Ovary (tissue), 9 donors: ENCODE data around the gene ANXA9. TPM values are rescaled to one million over a fixed set of nuclear protein-coding genes. Genes with fewer than 3 reads are reported as not detected.

Experiments used
- DNase-seq, 5 donors: peaks; one replicate each; pipeline ENCODE4 v3.0.0-alpha.2; 2019 to 2020
- H3K27ac ChIP-seq, 2 donors: fragments of 200-600 bp; one replicate each; pipeline versions ENCODE4 v1.5.1 to v1.8.0; 2019 to 2022
- H3K27me3 ChIP-seq: fragments of 200-600 bp; one replicate; pipeline ENCODE4 v1.8.0; 2022
- H3K36me3 ChIP-seq: fragments of 200-600 bp; sonication (generic); one replicate; pipeline ENCODE4 v1.5.1; 2019
- H3K4me1 ChIP-seq: one replicate; pipeline ENCODE4 v1.8.1; 2013; ENCODE audit warnings: mild to moderate bottlenecking, moderate library complexity; ENCODE audit not compliant: insufficient read depth
- H3K4me3 ChIP-seq: fragments of 200-600 bp; sonication (generic); one replicate; pipeline ENCODE4 v1.5.1; 2017
- H3K9me3 ChIP-seq, 2 donors: fragments of 200-600 bp in 1 of 2; sonication (generic) in 1 of 2; one replicate each; pipeline versions ENCODE4 v1.5.1 to v1.8.1; 2013 to 2019; ENCODE audit warnings: mild to moderate bottlenecking in 1 of 2, moderate library complexity in 1 of 2
- CTCF ChIP-seq, 3 donors: fragments of 450-650 bp in 2 of 3; fragments of 200-600 bp in 1 of 3; IDR thresholded peaks; one replicate each; pipeline versions ENCODE4 v1.5.1 to v1.8.0; 2016 to 2022; ENCODE audit warnings: antibody characterized with exemption in 3 of 3, mild to moderate bottlenecking in 1 of 3
- EP300 ChIP-seq: sonication (generic); formaldehyde crosslinking; IDR thresholded peaks from one replicate; pipeline ENCODE4 v1.6.1; 2017; ENCODE audit warnings: antibody characterized with exemption
- POLR2A ChIP-seq: fragments of 450-650 bp; IDR thresholded peaks from one replicate; pipeline ENCODE4 v1.6.1; 2017; ENCODE audit warnings: antibody characterized with exemption, mild to moderate bottlenecking, moderate library complexity
- WGBS, 3 donors: extraction: QIAGEN DNeasy Blood & Tissue Kit in 1 of 3; methylation state at CpG; one replicate each; pipeline versions ENCODE4 v1.1.5 to v1.1.7; 2013 to 2017; 5-methylcytosine and 5-hydroxymethylcytosine counted together
- intact Hi-C, 4 donors: fragments of 100-400 bp; cut with DNase I; formaldehyde crosslinking; loops; one replicate each; pipeline versions ENCODE4 v1.11.0 to v1.15.1; 2022 to 2023
- polyA plus RNA-seq, 2 donors: library from polyadenylated mRNA; stranded (reverse); fragments of 200-250 nt in 1 of 2; fragments of 350-450 nt in 1 of 2; fragmentation: Illumina TruSeq in 1 of 2; extraction: RNeasy Lipid Tissue Mini Kit (QIAGEN cat#74804) in 1 of 2; gene quantifications; one replicate each; pipeline ENCODE4 v1.2.3, GENCODE V29; 2013 to 2014
- total RNA-seq, 7 donors: library from RNA; depleted of rRNA in 2 of 7; stranded (reverse); fragments of >200 nt in 2 of 7; fragmentation: NEBNext Ultra II Directional in 3 of 7; extraction: Animal tissue kit (Norgen Biotek cat#: 25700) in 3 of 7; gene quantifications; one replicate each; pipeline versions ENCODE4 v1.1.0 to v1.2.4, GENCODE V29; 2016 to 2023
- donor health status: DM: no; HTN: no; CAD: no; lungs with moderate emphysema.
- donor health status: DM: no; HTN: no; CAD: no.
- donor health status: Bipolar disorder and iron deficiency.
- donor health status: DM: yes; HTN: yes; CAD: no.
- donor health status: DM: no; HTN: no; CAD: no.
- donor health status: DM: yes; HTN: yes; CAD: no.

The ANXA9 gene
- total and polyA plus RNA-seq, 9 donors: 0.24 to 6.9 (median 0.79) TPM

- Histone ChIP-seq H3K27ac (peak overlapping the region; percentile 24 to 58), H3K4me3 (no peak overlapping the region), H3K36me3 (no peaks in the 10 kb centered on the region), H3K27me3 (no peaks in the 10 kb centered on the region), H3K9me3 (no peaks in the 10 kb centered on the region), H3K4me1 (peaks cover 6% of the 10 kb centered on the region)
- TF ChIP-seq EP300: no peak
- peak; percentile 98 to 100 (median 99) for TF ChIP-seq CTCF (IDR thresholded peaks at IDR 0.05)
- 9 to 18% (median 10%) methylated on average over 23 of the region's 23 CpGs for WGBS, 3 donors
- peak; percentile 86 to 94 (median 90) for DNase-seq
- intact Hi-C loops: loop anchor here in 1 of 4 donors (10.0 kb wide), 1 partner anchor 55 kb away; the partner anchor contains the start of gene SETDB1
Observed at GRCh38 chr1:150979092-150980056, 2.7 kb upstream of the ANXA9 start.

GRCh38 chr1:150981177-150981804, 801 bp upstream of the ANXA9 start:
- TF ChIP-seq CTCF (IDR thresholded peaks at IDR 0.05): no peak
- intact Hi-C loops: no loop called here
- WGBS, 3 donors: 79 to 87% (median 86%) methylated on average over 6 of the region's 6 CpGs
- Histone ChIP-seq H3K9me3 (no peaks in the 10 kb centered on the region), H3K4me1 (peaks cover 6% of the 10 kb centered on the region), H3K36me3 (no peaks in the 10 kb centered on the region), H3K4me3 (no peak overlapping the region), H3K27me3 (no peaks in the 10 kb centered on the region), H3K27ac (no peak overlapping the region)
- DNase-seq: no peak

- Histone ChIP-seq H3K4me1 (no peaks in the 10 kb centered on the region), H3K9me3 (no peaks in the 10 kb centered on the region), H3K27me3 (no peaks in the 10 kb centered on the region), H3K27ac (no peak overlapping the region), H3K4me3 (no peak overlapping the region), H3K36me3 (no peaks in the 10 kb centered on the region)
- no peak for DNase-seq
- TF ChIP-seq EP300 (no peak), CTCF (IDR thresholded peaks at IDR 0.05) (no peak), POLR2A (no peak)
- WGBS, 3 donors: 88 to 97% (median 96%) methylated on average over 2 of the region's 2 CpGs
- intact Hi-C loops: no loop called here
Observed at GRCh38 chr1:150985179-150985825, 3.2 kb downstream of the ANXA9 start.

- intact Hi-C loops: no loop called here
- H3K27ac ChIP-seq: no peak overlapping the region
- TF ChIP-seq EP300 (no peak), POLR2A (no peak), CTCF (IDR thresholded peaks at IDR 0.05) (no peak)
- H3K4me1 ChIP-seq: no peaks in the 10 kb centered on the region
- DNase-seq: no peak
- H3K4me3 ChIP-seq: no peak overlapping the region
- 74 to 82% (median 75%) methylated on average over 7 of the region's 7 CpGs for WGBS, 3 donors
- H3K36me3 ChIP-seq: no peaks in the 10 kb centered on the region
- no peaks in the 10 kb centered on the region for H3K9me3 ChIP-seq
- no peaks in the 10 kb centered on the region for H3K27me3 ChIP-seq
Observed at GRCh38 chr1:150987924-150988323, 5.8 kb downstream of the ANXA9 start.
